PC-9 (cell line): Measurements from ENCODE around the gene ITGB6.
A peak's percentile ranks its signal among the peaks of the same experiment; 100 is the strongest.

Experiments
- EZH2 ChIP-seq: fragments of 200-600 bp; sonication (generic); IDR thresholded peaks from 2 replicates; pipeline ENCODE4 v1.8.0; 2017; ENCODE audit warnings: antibody characterized with exemption, low read depth
- TF ChIP-seq, protein P1 (sequence below): fragments of 200-600 bp; sonication (generic); conservative IDR thresholded peaks from 2 replicates; pipeline ENCODE4 v1.6.1; 2017; ENCODE audit warnings: mixed run types, antibody characterized with exemption, mild to moderate bottlenecking, moderate library complexity

GRCh38 chr2:160109939-160110673, 90.0 kb downstream of the ITGB6 start:
- TF ChIP-seq, protein P1, sequence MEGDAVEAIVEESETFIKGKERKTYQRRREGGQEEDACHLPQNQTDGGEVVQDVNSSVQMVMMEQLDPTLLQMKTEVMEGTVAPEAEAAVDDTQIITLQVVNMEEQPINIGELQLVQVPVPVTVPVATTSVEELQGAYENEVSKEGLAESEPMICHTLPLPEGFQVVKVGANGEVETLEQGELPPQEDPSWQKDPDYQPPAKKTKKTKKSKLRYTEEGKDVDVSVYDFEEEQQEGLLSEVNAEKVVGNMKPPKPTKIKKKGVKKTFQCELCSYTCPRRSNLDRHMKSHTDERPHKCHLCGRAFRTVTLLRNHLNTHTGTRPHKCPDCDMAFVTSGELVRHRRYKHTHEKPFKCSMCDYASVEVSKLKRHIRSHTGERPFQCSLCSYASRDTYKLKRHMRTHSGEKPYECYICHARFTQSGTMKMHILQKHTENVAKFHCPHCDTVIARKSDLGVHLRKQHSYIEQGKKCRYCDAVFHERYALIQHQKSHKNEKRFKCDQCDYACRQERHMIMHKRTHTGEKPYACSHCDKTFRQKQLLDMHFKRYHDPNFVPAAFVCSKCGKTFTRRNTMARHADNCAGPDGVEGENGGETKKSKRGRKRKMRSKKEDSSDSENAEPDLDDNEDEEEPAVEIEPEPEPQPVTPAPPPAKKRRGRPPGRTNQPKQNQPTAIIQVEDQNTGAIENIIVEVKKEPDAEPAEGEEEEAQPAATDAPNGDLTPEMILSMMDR: peak; percentile 77
- TF ChIP-seq EZH2: no peak
